ENCODE data around the gene TXNRD3. TPM values are rescaled to one million over a fixed set of nuclear protein-coding genes. Genes with fewer than 3 reads are reported as not detected.

TXNRD3 gene
- total RNA-seq, 1 experiment from 2014 or later = 8.1 TPM

DNA sequence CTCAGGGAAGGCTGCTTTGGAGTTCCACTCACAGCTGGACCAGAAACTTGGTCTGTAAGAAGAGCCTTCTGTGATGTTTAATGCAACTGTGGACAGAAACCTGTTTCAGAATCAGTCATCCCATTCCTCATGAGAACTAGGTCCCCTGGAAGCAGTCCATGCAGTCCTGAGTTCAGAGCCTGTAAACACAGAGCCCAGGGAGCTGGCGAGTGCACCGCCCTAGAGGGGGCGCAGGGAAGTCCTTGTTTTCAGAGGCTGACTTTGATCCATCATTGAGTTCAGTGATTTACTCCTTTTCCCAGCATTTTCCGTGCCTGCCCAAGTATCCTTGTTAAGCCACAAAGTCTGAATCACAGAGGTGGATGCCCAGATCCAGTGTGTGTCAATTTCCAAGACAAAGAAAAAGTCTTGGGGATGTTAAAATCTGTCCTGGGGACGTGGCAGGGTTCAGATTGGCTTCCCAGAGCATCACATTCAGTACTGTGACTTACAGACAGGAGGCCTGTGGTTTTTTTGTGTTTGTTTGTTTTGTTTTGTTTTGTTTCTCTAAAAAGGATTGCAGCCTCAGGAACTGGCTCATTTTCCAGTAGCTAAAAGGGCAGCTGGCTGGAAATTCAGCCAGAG is 9.8 kb upstream of the TXNRD3 start:
- H2BK5ac ChIP-seq (ENCODE audit: insufficient read length, low read length) = no peak overlapping the region
- no peak overlapping the region for H3K4ac ChIP-seq (ENCODE audit: low read depth, low read length)
- Mint-ChIP-seq H3K9me3 (no peaks in the 10 kb centered on the region), H3K27me3 (ENCODE audit: low read depth) (peaks cover 32% of the 10 kb centered on the region), H3K36me3 (ENCODE audit: insufficient read depth in 1 of 3, low read depth in 3 of 3) (no peaks in the 10 kb centered on the region; a peak in 1 of 7 replicates), H3K4me1 (peaks cover 8 to 23% of the 10 kb centered on the region in 2 experiments), H3K27ac (no peak overlapping the region), H3K4me3 (no peak overlapping the region)
- H2BK20ac ChIP-seq (ENCODE audit: low read depth, low read length, poor library complexity, severe bottlenecking) = no peak overlapping the region
- no peaks in the 10 kb centered on the region for H3K27me3 ChIP-seq (ENCODE audit: insufficient read depth, low read length)
- H2AFZ ChIP-seq (ENCODE audit: low read length) = no peak overlapping the region
- H3K27ac ChIP-seq (ENCODE audit: insufficient read length, low read depth, low read length) = no peak overlapping the region
- no peak overlapping the region for H3K4me2 ChIP-seq (ENCODE audit: insufficient read depth, insufficient read length, low read length)
- no peak overlapping the region for H4K5ac ChIP-seq (ENCODE audit: insufficient read length, low read depth, low read length)
- H4K20me1 ChIP-seq (ENCODE audit: control insufficient read depth, insufficient read depth, insufficient read length) = no peaks in the 10 kb centered on the region
- H2BK12ac ChIP-seq (ENCODE audit: insufficient read length, low read depth, low read length) = no peak overlapping the region
- no peak overlapping the region for H3T11ph ChIP-seq (ENCODE audit: low read length)
- H3K4me1 ChIP-seq (ENCODE audit: insufficient read depth, low read length) = no peaks in the 10 kb centered on the region
- no peak overlapping the region for H2AK5ac ChIP-seq (ENCODE audit: insufficient read length, low read length)
- no peak overlapping the region for H3K9ac ChIP-seq (ENCODE audit: extremely low read depth, insufficient read length, low read length)
- H4K8ac ChIP-seq (replicated peaks; ENCODE audit: insufficient read length, low read depth, low read length) = no peak overlapping the region
- H3K23me2 ChIP-seq (ENCODE audit: insufficient read length, low read depth, low read length, poor library complexity, severe bottlenecking) = peaks cover 2% of the 10 kb centered on the region
- no peak overlapping the region for H3K56ac ChIP-seq (ENCODE audit: insufficient read length, low read depth, low read length)
- TF ChIP-seq, protein P1, sequence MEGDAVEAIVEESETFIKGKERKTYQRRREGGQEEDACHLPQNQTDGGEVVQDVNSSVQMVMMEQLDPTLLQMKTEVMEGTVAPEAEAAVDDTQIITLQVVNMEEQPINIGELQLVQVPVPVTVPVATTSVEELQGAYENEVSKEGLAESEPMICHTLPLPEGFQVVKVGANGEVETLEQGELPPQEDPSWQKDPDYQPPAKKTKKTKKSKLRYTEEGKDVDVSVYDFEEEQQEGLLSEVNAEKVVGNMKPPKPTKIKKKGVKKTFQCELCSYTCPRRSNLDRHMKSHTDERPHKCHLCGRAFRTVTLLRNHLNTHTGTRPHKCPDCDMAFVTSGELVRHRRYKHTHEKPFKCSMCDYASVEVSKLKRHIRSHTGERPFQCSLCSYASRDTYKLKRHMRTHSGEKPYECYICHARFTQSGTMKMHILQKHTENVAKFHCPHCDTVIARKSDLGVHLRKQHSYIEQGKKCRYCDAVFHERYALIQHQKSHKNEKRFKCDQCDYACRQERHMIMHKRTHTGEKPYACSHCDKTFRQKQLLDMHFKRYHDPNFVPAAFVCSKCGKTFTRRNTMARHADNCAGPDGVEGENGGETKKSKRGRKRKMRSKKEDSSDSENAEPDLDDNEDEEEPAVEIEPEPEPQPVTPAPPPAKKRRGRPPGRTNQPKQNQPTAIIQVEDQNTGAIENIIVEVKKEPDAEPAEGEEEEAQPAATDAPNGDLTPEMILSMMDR (conservative IDR thresholded peaks at IDR 0.05) = peak; percentile 54
- no peak overlapping the region for H4K91ac ChIP-seq (ENCODE audit: insufficient read length, low read depth, low read length)
- WGBS (ENCODE audit: extremely low coverage, insufficient read length, low lambda C conversion rate) = no CpG with 5 or more reads among the region's 5 CpGs
- H2BK120ac ChIP-seq (ENCODE audit: low read depth, low read length, poor library complexity, severe bottlenecking) = no peak overlapping the region
- H3K14ac ChIP-seq (ENCODE audit: insufficient read depth, low read length) = no peak overlapping the region
- H3K18ac ChIP-seq (ENCODE audit: insufficient read length, low read depth, low read length) = no peak overlapping the region
- peak; percentile 47 for DNase-seq
- H3K79me2 ChIP-seq (ENCODE audit: insufficient read depth, low read length) = no peaks in the 10 kb centered on the region
- no peaks in the 10 kb centered on the region for H3K79me1 ChIP-seq (ENCODE audit: insufficient read depth, low read depth, low read length, poor library complexity, severe bottlenecking)
- no peak overlapping the region for H3K23ac ChIP-seq (ENCODE audit: insufficient read length, low read depth, low read length)
- no peaks in the 10 kb centered on the region for H3K9me3 ChIP-seq (ENCODE audit: control insufficient read depth, low read depth, low read length)
- no peak overlapping the region for H2BK15ac ChIP-seq (ENCODE audit: low read depth, low read length)

Measured in H9 (cell line).